SU-DHL-6 (cell line): ENCODE data around the gene CDH23.

ENCODE experiments used
- CTCF ChIP-seq: fragments of 200-600 bp; sonication (generic); IDR thresholded peaks from one replicate; pipeline ENCODE4 v1.5.1; 2017; ENCODE audit warnings: antibody characterized with exemption, mild to moderate bottlenecking, low read length, moderate library complexity; ENCODE audit not compliant: insufficient read depth, poor library complexity, severe bottlenecking
- EZH2phosphoT487 ChIP-seq: fragments of 200-600 bp; sonication (generic), shearing (Covaris generic); conservative IDR thresholded peaks from 2 replicates; pipeline ENCODE4 v1.6.1; 2018; ENCODE audit warnings: mild to moderate bottlenecking, antibody characterized with exemption, low read length, moderate library complexity, mixed read lengths

GRCh38 chr10:71395621-71396020 lies 1.1 kb upstream of the CDH23 start:
- TF ChIP-seq CTCF (no peak), EZH2phosphoT487 (no peak)
